Heart left ventricle (tissue), 13 donors: ENCODE results near the gene CR1.

ENCODE experiments used
- CTCF ChIP-seq, 12 donors: fragments of 200-600 bp; sonication (generic) in 4 of 12; IDR thresholded peaks; one replicate each; pipeline versions ENCODE4 v1.5.0 to v1.8.0; 2018 to 2022; ENCODE audit warnings: antibody characterized with exemption in 12 of 12, mild to moderate bottlenecking in 5 of 12
- POLR2A ChIP-seq, 2 donors: fragments of 450-650 bp; IDR thresholded peaks; one replicate each; pipeline ENCODE4 v1.6.1; 2017; ENCODE audit warnings: antibody characterized with exemption in 2 of 2, mild to moderate bottlenecking in 2 of 2, moderate library complexity in 2 of 2
- donor health status: ischemic (EF 13 %, LVEDD 7.1; RV severe dilation, severe dysfunction).
- donor health status: DM: no; HTN: yes; CAD: no.
- donor health status: DM: no; HTN: no; CAD: no.
- donor health status: ischemic (EF 25% LVEDD 6.9; RV normal size, moderate dysfunction).
- donor health status: ischemic (EF 25% LVEDD 5.7; RV mildly dilated, moderate dysfunction).
- donor health status: ischemic (EF 35%, LVEDD 5.7; RV mildly dilated, moderate dysfunction).
- donor health status: nonischemic (EF 11% LVEDD 7.7; RV severe dilation, severe dysfunction).
- donor health status: DM: yes; HTN: yes; CAD: no.
- donor health status: PGD.
- donor health status: ischemic (EF 29% LVEDD 5.4; RV normal size, mild dysfunction).
- donor health status: nonischemic (EF 23%, LVEDD 6.1; RV moderate dilation, normal function).

- TF ChIP-seq CTCF (IDR thresholded peaks at IDR 0.05), result no peak
- TF ChIP-seq POLR2A (IDR thresholded peaks at IDR 0.05), result no peak
Measured at GRCh38 chr1:207510444-207510843, 14.5 kb downstream of the CR1 start.
